Stimulated activated CD8-positive, alpha-beta memory T cell treated with anti-CD3 and anti-CD28 coated beads, Interleukin-12 subunit alpha, Interleukin-12 subunit beta, amount 100 ng/mL, for 24 hours (primary cell): Measurements from ENCODE around the gene VAPA.

ENCODE experiments used
- DNase-seq: peaks from one replicate; pipeline ENCODE4 v3.0.0-alpha.2; 2020; ENCODE audit errors: extremely low read depth

Gene VAPA

DNA sequence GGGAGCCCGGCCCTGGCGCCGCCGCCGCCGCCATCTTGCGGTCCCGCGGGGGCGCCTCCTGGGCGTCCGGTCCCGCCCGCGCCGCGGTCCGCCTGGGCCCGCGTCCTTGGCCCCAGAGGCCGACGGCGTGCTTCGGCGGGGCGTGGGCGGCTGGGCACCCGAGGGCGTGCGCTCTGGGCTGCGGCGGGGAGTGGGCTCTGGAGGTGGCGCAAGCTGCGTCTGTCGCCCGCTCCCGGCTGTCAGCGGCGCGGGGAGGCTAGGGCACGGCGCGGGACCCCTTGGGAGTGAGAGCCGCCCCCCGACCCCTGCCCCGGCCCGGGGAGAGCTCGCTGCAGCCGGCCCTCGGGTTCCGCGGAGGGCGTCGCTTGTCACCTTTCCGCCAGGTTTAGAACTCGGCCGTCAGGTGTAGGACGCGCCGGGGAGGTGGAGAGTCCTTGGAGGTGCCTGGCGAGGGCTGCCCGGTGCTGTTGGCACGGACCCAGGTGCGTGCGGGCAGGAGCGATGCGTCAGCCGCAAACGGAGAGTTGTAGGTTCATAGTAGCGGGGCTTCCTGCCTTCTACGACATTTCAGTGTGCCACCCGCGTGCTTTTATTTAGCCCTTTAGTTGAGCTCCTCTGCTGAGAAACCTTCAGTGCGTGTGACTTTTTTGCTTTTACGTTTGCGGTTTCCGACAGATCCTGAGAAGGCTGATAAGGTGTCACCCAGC is 921 bp downstream of the VAPA start:
- DNase-seq = peak; percentile 45

DNA sequence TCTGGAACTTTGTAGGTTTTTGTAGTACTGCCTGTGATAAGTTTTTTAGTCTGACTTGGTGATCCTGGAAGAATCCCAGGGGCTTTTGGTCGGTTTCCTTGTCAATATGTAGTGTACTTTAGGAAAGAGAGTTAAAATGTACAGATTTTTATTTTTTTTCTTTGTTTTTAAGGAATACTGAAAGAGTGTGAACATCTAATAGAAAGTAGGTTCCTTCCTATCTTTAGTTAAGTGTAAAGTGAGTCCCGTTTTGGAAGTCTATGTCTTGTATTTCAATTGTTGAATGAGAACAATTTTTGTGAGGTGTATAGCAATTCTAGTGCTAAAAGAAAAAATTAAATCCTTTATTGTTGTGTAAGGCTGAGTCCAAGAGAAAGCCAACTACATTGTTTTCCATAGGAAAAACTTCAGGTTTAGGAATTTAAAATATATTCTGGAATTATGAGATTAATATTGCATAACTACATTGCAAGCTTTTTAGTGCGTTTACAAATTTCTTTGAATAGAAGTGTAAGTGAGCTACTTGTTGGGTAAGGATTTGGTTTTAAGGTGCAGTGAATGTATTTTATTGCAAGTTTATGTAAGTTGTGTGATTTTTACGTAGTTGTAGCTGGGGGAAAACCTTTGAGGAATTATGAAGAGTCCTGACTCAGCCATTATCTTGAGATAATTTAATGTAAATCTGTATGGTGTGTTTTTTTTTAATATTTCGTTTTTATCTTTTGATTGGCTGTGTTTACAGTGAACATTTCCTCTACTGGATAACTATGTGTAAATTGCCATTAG is 1.7 kb downstream of the VAPA start:
- no peak for DNase-seq

DNA sequence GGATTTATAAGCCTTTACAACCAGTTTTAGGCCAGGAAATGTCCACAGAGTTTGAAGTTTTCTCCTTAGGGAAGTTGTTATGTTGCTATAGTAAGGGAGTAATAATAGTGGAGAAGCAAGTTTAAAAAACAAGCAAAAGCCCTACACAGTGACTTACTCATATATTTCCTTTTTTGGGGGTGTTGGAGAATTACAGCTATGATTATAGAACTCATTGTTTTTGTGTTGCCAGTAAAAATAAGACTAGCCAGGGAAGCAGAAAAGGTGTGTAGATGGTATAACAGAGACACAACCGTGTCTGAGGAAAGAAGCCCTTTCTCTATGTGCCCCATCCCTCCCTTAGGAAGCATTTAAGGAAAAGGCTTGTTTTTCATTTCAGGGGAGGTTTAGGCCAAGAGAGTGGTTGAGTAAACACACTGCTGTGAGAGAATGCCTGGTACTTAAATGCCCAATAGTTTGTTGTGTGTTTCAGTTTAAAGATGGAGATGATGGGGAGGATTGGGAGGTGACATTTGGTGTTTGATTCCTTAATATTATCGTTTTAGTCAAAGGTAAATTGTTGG is 2.3 kb downstream of the VAPA start:
- DNase-seq = no peak

DNA sequence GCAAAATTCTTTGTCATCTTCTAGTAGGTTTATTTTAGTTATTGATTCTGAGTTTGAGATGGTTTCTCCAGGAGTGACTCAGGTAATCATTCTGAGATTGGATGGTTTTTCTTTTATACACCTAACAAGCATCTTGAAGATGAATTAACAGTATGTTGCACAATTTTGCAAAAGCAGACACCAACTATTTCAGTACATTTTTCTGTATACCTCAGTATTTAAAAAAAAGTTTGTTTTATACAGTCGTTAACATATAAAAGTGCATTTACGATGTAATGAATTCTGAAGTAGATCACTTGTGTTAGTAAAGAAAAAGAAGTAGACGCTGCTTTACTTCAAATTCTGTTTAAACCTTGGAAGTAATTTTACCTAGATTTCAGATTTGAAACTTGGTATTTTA is 3.0 kb downstream of the VAPA start:
- no peak for DNase-seq

DNA sequence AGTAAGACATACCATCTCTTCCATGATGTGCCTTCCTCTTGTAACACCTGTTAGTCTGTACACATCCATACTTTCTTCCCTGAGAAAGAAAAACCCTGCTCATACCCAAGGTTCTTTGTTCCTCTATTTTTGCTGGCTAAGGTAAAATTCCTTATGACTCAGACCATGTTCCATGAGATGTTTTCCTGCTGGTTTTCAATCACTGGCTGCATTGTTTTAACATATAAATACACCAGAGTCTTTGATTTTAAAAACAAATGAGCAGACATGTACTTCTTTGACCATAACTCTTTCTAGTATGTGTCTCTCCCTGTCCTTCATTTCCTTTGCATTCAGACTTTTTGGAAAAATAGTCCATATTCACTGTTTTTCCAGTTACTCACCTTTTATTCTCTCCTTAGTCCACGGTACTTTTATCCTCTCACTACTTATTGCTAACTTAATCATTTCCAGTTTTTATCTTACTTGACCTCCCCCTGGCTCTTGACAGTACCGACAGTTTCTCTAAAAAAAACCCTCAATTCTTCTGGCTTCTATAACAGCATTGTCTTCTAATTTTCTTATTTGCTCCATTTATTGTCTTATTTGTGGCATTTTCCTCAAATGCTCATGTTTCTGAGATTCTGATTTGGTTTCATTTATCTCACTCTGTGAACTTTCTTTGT is 4.3 kb downstream of the VAPA start:
- no peak for DNase-seq

DNA sequence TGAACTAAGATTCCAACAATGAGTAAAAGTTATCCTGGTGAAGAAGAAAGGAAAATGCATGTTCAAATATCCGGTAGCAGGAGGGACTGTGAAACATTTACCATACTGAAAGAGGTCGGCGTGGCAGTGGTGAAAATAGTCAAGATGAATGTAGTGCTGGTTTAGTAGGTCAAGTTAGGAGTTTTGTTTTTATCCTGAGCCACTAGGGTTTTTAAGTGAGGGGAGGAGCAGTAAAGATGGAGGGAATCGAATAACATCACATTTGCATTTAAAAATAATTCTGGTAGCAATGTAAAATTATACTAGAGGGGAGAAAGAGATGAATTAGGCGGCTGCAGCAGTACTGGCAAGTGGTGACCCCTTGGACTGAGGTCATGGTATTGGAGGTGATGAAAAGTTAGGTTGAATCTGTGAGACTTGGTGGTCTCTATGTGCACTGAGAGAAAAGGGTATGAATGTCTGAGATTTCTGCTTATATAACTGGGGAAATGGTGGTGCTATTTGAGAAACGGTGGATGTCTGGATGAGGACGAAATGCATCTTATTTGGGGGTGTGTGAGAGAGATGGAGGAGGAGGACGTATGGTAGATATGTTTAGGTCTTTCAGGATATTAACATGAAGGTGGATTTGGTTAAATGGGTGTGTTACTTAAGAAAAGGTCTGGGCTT is 5.9 kb downstream of the VAPA start:
- no peak for DNase-seq

DNA sequence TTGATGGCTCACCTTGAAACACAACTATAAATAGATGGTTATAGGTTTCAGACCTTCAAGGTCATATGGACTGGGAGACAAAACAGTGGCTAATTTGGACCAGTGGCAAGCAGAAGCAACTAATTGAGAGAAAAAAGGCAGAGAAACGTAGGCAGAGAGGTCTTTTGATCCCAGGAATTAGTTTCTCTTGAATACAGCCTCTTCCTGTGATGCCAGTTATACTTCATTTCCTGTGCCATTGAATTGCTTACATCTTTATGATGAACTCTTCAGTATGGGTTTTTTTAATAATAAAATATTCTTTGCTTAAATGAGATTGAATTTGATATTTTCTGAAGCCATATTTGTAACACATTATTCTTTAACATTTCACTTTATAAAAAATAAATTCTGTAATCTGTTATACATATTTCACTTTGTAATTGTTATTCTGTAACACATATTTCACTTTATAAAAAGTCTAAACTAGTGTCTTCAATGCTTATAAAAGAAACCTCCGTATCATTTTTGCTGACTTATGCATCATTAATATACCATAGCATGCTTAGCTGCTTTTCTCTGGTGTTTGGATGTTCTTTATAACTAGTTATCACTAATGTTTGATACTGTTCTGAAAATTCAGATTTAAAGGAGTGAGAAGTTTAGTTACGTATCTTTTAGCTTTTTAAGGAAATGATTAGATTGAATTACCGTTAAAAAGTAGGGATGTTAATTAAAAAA is 8.9 kb downstream of the VAPA start:
- DNase-seq = no peak

DNA sequence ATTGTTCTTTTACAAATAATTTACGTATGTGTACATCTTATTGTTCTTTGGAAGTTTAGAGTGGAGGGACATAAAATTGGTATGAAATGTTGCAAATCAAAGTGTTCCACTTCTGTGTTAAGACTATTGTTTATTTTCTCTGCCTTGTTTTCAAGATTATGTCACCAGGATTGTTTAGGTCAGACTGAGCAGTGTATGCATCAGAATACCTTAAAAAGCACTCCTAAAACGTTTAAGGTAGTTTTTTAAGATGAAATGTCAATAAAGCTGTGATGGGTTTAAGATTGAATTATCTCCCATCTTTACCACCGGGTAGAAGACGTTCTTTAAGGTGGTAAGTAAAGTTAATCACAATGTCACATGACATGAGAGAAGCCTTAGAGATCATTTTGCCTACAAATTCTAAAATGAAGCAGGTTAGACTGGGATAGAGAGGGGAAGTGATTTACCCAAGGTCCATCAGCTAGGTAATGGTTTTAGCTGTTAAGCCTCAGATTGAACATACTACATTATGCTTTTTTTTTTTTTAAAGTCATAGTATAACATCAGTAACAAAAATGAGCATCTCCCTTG is 10.6 kb downstream of the VAPA start:
- no peak for DNase-seq

DNA sequence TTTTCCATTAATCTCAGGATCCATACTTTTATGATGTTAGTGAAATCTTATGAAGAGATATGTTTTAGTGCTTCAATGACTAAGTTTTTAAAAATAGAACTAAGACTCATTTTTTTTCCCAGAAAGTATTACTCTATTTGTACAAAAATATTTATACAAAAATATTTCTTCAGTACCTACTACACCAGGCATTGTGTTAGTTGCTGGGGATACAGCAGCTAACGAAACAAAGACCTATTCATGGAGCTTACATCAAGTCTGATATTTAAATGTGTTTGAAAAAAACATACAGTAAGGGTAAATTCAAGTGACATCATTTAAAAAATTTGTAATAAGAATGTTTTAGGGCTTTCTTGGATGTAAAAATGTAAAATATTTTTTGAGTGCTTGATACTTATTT is 11.6 kb downstream of the VAPA start:
- DNase-seq = no peak

DNA sequence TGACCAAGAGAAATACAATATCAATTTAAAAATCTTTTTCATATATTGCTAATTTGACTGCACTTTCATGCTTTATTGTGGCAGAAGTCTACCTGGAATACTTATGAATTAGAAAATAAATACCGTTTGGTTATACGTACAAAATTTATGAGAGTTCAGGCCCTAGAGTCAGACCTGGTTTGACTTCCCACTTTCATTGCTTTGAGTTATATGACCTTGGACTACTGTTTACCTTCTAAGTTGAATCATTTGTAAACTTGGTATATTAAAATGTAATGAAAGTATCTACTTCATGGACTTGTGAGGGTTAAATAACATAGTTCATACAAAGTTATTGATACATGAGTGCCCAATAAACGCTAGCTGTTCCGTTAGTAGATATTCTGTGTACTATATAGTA is 12.0 kb downstream of the VAPA start:
- no peak for DNase-seq

DNA sequence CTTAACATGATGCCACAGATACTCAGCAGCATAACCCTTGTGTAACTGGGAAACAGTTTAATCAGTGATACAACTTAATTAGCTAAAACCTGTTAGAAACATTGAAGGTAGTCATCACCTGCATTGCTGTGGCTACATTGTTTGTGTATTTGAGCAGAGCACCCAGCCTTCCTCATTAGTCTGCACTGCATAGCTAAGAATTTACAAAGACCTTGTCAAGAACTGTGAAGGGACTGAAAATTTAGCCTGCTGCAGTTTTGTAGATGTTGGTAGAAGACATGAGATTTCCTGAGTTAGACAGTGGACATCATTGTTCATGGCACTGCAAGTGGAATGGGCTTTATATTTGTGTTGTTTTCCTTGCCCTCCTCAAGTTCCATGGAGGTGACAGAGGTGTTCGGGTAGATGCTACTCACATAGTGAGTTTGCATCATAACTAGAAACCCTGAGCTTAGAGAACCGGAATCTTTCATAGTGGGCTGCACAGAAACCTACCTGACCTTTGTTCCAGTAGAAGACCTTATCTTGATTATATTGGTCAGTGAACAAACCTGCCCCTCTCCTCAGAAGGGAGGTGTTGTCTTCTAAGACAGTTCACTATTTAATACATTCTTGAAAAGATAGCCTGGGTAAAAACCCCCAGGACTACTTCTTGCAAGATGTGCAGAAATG is 12.5 kb downstream of the VAPA start:
- no peak for DNase-seq

DNA sequence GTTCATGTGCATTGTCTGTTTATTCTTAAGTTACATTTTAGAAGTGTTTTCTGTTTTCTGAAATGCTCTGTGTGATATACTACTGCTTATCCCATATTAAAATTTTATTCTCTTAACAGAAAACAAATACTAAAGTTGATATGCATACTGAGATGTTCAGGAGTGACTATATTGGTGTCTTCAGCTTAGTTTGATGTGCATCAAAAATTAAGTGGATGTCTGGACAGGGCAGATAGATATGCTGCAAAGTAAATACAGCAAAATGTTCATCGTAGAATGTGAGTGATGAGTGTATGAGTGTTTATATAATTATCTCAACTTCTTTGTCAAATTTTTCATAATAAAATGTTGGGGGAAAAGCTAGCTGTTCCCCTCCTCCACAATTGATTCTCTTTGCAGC is 13.2 kb downstream of the VAPA start:
- no peak for DNase-seq

DNA sequence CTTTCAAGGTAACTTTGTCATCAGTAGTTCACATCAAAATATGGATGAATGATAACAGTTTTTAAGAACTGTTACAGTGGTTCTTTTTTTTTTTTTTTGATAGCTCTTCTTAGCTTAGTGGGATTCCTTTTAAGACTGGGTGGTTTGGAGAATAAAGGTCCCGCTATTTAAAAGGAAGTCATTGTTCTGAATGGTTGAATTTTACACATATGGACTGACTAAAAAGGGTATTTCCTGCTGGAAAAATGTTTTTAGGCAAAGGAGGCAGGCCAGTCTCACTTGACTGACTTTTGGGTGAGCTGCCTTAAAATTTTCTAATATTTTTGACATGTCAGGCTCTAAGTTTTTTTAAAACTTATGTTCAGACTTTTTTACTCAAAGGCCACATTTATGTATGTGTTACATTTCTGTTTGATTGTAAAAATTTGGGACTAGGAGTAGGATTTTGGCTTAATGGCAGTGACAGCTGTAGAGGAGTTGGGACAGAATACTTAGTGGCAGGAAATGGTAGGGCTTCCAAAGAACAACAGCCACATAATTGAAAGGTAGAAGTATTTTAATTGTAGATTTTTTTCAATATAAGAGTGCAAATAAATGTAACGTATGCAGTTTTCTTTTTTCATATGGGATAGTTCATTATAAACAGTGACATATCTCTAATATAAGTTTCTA is 13.7 kb downstream of the VAPA start:
- DNase-seq = no peak

DNA sequence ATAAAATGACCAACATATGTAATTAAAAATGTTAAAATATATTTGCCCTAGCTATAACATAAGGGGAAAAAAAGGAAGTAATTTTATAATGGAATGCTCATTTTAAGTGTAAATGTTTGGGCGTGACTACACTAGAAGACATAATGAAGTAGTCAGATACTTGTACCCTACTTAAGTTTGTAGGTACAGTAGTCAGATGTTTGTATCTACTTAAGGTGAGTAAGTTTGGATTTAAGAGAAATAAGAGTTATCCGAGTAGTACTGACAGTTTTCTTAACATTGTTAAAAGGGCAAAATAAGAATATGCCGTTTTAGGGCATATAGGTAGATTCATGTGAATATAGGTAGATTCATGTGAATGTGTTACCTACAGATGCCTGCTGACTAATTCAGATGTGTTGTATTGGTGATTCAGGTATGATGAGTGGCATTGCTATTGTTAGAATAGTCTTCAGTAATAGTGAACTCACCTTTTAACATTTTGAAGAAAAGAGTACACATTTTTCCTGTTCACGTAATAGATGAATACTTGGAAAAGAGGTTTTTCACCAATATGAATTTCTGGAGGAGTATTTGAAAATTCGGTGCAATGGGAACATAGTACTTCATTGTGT is 14.9 kb downstream of the VAPA start:
- DNase-seq = no peak

DNA sequence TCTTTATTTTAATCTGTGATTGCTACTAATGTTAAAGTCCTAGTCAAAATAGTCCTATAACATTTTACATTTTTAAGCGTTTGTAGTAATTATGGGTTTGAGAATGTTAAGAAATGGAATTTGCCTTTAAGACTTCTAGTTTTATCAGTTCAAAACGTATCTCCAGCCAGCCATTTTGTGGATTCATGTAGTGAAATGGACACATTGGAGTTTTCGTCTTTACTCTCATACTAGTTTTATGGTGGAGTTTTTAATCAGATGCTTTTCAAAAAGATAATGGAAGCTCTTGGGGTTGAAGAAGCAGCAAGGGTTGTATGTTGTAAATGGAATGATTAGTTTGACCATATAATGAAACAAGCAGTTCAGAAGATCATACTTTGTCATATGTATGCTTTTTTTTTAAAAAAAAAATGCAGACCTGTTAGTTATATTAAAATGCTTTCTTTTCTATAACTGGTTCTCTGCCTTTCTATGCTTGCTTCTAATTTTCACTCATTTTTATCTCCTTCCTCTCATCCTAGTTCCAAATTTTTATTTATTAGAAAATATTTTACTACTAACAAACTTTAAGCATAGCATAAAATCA is 16.6 kb downstream of the VAPA start:
- DNase-seq = no peak

DNA sequence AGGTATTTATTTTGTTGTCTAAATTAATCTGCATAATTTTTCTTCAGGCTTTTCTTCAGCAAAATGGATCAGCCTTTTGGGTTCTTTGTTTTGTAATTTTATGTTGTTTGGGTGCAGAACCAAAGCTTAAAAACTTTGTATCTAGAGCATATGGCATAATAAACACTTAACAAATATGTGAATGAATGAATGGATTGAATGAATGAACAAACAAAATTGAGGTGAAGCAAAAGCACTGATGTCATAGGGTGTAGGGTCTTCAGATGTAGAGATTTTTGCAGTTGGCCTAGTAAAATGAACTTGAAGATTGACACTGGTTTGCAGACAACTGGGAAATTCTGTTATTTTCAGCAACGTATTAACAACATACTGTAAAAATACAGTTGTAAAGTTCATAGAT is 17.3 kb downstream of the VAPA start:
- DNase-seq = no peak

DNA sequence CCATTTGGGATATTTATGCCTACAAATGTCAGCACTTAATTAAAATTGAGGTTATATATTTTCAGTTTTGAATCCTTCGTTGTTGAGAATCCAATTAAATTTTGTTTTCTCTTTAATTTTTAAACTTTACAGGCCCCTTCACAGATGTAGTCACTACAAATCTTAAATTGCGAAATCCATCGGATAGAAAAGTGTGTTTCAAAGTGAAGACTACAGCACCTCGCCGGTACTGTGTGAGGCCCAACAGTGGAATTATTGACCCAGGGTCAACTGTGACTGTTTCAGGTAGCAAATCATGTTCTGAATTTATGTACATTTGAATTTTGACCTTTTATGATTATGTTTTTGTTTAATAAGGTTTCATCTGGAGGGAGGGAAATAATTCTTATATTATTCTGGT is 17.9 kb downstream of the VAPA start:
- no peak for DNase-seq

DNA sequence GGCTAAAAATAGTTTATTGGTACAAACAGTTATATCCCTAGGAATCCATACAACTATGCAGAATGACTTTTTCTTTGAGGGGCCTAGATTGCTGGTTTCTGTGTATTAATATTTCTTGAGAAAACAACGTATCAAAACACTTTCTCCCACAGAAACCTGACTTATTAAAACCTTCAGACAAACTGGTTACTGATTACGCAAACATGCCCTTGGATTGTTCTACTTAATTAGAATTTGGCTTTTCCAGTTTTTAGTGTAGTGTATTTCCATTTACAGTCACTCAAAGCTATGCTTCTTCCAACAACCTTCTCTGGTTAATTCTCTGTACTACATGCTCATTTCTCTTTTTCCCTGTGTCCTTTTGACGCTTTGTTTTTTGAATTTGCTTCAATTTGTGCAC is 20.0 kb downstream of the VAPA start:
- DNase-seq = no peak

DNA sequence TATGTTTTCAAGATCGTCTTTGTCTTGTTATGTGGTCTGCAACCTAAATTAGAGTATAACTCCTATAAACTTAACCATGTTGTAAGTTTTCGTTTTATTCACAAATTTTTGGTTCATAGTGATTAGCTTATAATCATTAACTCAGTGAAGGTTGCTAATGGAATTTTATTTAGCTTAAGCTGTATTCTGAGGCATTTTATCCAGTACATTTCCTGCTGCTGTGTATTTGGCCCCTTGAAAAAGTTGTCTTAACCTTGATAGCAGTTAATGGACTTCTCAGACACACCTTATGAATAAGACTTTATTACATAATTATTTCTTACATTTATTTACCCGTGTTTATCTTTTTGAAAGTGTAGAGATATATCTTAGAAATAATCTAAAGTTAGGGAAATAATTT is 20.5 kb downstream of the VAPA start:
- no peak for DNase-seq
